ENCODE results near the gene CPSF2. TPM values are rescaled to one million over a fixed set of nuclear protein-coding genes. Genes with fewer than 3 reads are reported as not detected.

The CPSF2 gene
- total RNA-seq, 1 donor from 2014 or later = 116 TPM

DNA sequence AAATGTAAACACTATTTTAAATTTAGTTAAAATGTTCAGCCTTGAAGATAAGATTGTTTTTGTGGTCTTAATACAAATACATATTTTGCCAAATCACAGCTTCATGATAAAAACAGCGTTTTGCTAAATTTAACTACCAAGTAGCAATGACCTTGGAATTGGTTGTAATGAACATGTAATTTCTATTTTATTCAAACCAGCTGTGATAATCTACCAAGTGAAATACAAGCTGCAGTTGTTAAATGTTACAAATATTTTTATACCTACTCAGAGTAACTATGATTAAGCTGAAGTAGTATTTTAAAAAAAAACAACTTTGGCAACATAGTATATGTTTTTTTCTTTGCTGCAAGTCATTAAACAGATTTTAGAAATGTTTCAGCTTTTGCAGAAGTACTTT is 96.2 kb downstream of the CPSF2 start:
- H4K20me1 ChIP-seq (ENCODE audit: low read depth) = no peaks in the 10 kb centered on the region
- no peak overlapping the region for H3K4me2 ChIP-seq
- no peak overlapping the region for H3K9ac ChIP-seq
- no peak for DNase-seq (ENCODE audit: low spot score)
- H3K4me3 ChIP-seq = no peak overlapping the region
- no peaks in the 10 kb centered on the region for H3F3A ChIP-seq (ENCODE audit: low read depth)
- H3K79me2 ChIP-seq (ENCODE audit: low read depth) = no peaks in the 10 kb centered on the region
- no peak overlapping the region for H3K27ac ChIP-seq
- Mint-ChIP-seq H3K9me3 (no peaks in the 10 kb centered on the region), H3K36me3 (no peaks in the 10 kb centered on the region), H3K4me1 (peaks cover 11% of the 10 kb centered on the region), H3K27me3 (ENCODE audit: insufficient read depth, low read depth) (peaks cover 2% of the 10 kb centered on the region), H3K4me3 (no peak overlapping the region), H3K27ac (no peak overlapping the region)
- no peaks in the 10 kb centered on the region for H3K4me1 ChIP-seq
- no peaks in the 10 kb centered on the region for H3K9me3 ChIP-seq (ENCODE audit: low read depth)
- TF ChIP-seq CTCF (IDR thresholded peaks at IDR 0.05) (no peak), EZH2phosphoT487 (IDR thresholded peaks at IDR 0.05) (no peak), EZH2 (IDR thresholded peaks at IDR 0.05) (no peak)
- H3K36me3 ChIP-seq = no peaks in the 10 kb centered on the region
- no peaks in the 10 kb centered on the region for H3K27me3 ChIP-seq
- no peak overlapping the region for H2AFZ ChIP-seq (replicated peaks)

Other genes with a start within 250 kb of the CPSF2 start
- not detected in 2 replicates for gene FBLN5, start 174.3 kb upstream of the CPSF2 start, total RNA-seq (ENCODE audit: low replicate concordance)
- 23.2 and 28.4 TPM in 2 replicates for gene TRIP11, start 81.9 kb upstream of the CPSF2 start, total RNA-seq (ENCODE audit: low replicate concordance)
- 39.7 and 76.6 TPM in 2 replicates for gene ATXN3, start 15.4 kb upstream of the CPSF2 start, total RNA-seq (ENCODE audit: low replicate concordance)
- 239 and 348 TPM in 2 replicates for gene NDUFB1, start 263 bp upstream of the CPSF2 start, total RNA-seq (ENCODE audit: low replicate concordance)
- gene SLC24A4, start 201.2 kb downstream of the CPSF2 start, total RNA-seq (ENCODE audit: low replicate concordance) = 0.15 and 0.73 TPM in 2 replicates